ENCODE results near the gene XCR1.
A peak's percentile ranks its signal among the peaks of the same experiment; 100 is the strongest.
"Not testable (repeated sequence)": the region's sequence is repeated elsewhere in the genome, so short reads cannot be mapped to it uniquely, and the experiment has no call there.

The XCR1 gene

DNA sequence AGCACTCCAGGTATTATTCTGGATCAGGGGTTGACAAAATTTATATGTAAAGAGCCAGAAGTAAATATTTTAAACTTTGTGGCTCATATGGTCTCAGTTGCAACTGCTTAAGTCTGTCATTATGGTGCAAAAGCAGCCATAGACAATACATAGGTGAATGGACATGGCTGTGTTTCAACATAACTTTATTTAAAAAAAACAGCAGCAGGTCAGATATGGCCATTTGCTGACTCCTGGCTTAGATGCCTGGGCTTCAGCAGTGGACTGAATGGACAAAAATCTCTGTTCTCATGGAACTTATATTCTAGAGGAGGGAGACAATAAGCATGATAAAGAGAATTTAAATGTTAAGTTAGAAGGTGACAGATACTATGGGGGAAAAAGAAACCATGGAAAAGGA lies 20.0 kb downstream of the XCR1 start:
- no peak for FAIRE-seq
- no peak for DNase-seq (ENCODE audit: insufficient read length, low spot score)

DNA sequence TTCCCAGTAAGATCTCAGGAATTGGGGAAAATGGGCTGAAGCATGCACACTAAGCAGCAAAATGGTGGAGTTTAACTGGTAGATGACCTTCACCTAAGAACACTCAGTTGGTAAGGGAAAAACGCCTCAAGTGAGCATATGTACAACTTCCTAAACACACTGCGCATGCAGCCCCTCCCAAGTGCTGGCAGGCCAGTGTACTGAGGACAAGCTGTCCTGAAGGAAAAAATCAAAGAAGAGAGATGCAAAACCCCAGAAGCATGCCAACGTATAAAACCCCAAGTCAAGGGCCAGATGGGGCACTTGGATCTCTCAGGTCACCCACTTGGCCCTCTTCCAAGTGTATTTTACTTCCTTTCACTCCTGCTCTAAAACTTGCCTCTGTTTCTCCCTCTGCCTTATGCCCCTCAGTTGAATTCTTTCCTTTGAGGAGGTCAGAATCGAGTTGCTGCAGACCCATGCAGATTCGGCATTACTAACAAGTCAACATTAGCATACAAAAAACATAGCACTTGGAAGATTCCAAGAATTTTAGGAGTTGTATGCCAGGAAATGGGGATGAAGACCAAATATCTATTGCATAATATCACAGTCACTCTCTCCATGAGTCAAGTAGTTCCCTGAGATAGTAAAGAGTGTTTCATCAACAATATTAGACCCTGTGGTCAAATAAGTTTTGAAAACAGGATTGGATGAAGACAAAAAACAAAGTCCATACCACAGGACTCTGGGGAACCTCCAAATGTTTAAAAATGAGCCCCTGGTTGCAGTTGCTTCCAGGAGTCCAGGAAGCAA lies 20.8 kb downstream of the XCR1 start:
- FAIRE-seq, result no peak
- no peak for DNase-seq (ENCODE audit: insufficient read length, low spot score)

- not testable (repeated sequence) for FAIRE-seq; DNase-seq (ENCODE audit: insufficient read length, low spot score)
These were observed 23.6 kb downstream of the XCR1 start for GRCh38 chr3:46003706-46004105.

DNA sequence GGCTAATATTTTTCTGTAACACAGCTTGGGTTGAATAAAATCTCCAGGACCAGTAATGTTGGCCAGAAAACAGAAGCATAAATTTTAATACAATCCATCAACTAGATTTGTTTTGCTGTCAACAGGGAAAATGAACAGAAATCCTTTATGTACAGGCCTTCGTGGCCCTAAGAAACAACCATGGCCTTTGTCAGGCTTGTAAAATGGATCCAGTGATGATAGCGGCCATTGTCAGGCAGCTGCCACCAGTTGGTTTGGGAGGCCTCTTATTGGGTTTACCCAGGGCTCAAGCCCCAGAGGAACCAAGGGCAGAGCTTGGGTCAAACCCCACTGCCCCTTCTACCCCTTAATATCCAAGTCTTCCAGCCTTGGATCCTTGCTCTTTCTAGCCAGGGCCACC lies 26.1 kb downstream of the XCR1 start:
- no peak for DNase-seq (ENCODE audit: insufficient read length, low spot score)
- no peak for FAIRE-seq

- DNase-seq (ENCODE audit: insufficient read length, low spot score) (no peak), FAIRE-seq (no peak)
These were observed 29.3 kb downstream of the XCR1 start for GRCh38 chr3:45997942-45998341.

GRCh38 chr3:45997499-45997898 lies 29.8 kb downstream of the XCR1 start:
- FAIRE-seq; DNase-seq (ENCODE audit: insufficient read length, low spot score): not testable (repeated sequence)

DNA sequence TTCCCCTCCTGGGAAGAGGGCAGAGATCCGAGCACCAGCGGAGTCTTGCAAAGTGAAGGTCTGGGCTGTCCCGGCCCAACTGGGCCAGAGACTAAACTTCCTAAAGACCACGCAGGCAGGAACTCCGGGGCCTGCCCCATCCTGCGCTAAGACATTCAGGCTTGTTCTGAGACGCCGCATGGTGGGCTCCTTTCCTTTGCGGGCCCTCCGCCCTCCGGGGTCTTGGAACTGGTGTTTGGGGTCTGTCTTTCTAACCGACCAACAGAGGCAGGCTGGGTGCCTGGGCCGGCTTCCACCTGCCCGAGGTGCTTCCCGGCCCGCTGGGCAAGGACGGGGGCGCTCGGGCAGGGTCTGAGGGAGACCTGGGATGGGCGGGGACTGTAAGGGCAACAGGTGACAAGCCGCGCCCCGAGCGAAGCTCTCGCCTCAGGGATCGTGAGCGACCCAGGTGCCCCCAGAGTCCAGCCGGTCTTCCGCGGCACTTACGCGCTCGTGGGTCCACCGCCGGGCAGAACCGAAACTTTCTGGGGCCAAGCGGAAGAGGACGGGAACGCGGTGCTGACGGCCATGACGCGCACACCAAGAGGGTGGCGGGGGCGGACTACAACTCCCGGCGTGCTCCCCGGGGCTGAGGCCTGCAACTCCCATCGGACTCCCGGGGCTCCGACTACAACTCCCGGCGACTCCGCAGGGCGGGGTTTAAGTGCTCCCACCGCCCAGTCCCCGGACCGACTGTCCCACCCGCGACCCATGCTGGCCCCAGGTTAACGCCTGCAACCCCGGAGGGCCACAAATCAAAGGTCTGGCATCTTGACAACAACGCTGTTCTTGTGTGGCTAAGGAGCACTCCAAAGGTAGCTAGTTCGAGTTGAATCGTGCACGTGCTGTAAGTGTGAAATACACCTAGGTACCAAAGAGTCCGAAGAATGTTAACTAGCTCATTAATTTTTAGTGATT lies 31.8 kb downstream of the XCR1 start, which contains the start of gene FYCO1:
Gene FYCO1 (minus strand): TSS at position 589 of the 957 bp plus-strand sequence. CDS start 10,914 bp downstream, outside the sequence.
- FAIRE-seq (peak; percentile 80), DNase-seq (ENCODE audit: insufficient read length, low spot score) (peak; percentile 92)

- peak; percentile 44 for DNase-seq (ENCODE audit: insufficient read length, low spot score)
- peak; percentile 58 for FAIRE-seq
These were observed 32.7 kb downstream of the XCR1 start for GRCh38 chr3:45994419-45995235.

DNA sequence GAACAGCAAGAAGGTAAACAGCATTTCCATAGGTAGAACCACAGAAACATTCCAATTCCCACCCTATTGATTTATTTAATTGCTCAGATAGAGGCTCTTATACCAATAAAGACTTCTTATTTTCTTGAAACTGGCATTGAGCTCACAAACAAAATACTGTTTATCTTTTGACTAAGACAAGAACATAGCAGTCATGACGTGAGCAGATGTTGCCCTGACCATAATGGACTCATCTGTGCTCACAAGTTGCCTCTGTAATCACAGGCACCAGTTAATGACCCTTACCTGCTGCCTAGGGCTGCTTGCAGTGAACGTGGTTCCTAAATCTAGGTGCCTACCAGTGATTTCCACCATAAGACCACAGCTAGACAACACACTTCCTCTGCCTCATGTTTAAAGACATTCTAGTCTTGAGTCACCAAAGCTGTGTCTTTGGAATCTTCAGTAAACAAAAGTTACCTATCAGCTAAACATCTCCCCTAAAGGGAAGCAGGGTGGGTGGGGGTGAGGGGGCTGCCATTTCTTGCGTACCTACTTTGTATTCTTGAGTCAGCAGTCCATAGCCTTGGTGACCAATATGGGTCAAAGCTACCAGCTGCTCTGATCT lies 33.8 kb downstream of the XCR1 start:
- DNase-seq (ENCODE audit: insufficient read length, low spot score), result no peak
- peak; percentile 26 for FAIRE-seq

DNA sequence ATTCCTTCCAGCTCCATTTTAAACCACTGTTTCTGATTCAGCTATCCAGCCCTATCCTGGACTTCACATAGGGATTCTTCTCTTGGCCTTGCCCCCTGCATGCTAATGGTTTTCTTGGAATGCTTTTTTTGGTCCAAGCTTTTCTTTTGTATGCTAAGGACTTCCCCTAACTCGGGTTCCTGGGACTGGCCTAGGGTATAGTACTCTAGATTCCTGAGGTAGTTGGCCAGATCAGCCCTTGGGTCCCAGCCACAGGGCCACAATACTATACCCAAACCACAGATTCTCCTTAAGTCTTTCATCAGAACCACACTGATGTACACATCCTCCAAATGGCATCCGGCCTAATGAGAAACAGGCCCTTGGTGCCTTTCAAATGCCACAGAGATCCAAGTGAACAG lies 34.5 kb downstream of the XCR1 start:
- FAIRE-seq, result peak; percentile 14

GRCh38 chr3:45992133-45992729 lies 35.1 kb downstream of the XCR1 start:
- FAIRE-seq, result no peak
- DNase-seq (ENCODE audit: insufficient read length, low spot score), result no peak

More for the DNA sequence above, 34.5 kb downstream of the XCR1 start:
- no peak for DNase-seq (ENCODE audit: insufficient read length, low spot score)

DNA sequence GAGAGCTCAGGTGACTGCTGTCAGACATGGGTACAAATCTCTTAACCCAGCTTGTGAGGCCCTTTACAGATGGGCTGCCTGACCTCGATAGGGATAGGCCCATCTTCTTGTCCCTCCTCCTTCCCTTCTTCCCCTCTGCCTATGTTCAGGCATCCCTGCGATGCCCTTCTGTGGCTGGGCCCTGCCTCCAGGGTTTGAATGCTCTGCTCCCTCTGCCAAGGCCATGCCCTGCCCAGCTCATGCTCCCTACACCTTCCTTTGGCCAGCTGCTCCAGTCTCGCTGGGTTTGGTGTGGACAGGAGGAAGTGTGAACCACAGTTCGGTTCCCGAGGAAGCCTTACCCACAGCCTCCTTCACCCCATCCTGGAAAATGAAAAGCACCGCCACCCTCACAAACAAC lies 35.9 kb downstream of the XCR1 start:
- FAIRE-seq (no peak), DNase-seq (ENCODE audit: insufficient read length, low spot score) (no peak)

DNA sequence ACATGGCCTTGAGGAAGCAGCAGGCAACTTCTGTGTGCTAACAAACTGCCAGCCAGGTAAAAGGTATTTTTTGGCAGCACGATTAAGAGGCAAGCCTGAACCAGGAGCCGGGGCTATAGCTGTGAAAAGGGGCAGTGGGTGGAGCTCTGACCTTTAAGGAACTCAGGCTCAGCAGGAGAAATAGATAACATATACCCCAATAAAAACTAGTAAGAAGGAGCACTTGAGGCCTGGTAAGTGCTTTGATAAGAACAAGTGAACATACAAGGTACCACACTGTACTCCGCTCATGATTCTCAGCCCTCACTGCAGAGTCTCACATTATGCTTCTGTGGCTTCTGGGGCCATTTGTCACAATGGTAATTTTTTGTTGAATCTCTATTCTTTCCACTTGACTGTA lies 37.1 kb downstream of the XCR1 start:
- DNase-seq (ENCODE audit: insufficient read length, low spot score) (no peak), FAIRE-seq (peak; percentile 40)

DNA sequence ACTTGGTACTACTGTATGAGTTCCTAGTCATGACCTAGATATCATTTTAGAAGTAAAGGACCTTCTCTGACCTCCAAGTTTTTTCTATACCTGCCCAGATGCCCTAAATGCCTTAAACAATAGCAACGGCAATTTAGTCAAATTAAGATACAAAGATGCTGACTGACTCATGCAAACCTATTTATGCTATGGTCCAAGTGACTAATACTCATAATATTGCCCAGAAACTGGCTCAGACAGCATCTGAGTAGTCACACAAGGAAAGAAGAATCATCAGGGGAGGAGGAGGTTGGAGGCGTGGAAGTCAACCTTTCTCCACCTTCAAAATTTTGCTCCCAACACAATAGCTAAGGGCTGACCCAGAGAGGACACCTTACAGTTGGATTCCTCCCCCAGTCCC lies 38.5 kb downstream of the XCR1 start:
- FAIRE-seq (no peak), DNase-seq (ENCODE audit: insufficient read length, low spot score) (no peak)

- no peak for DNase-seq (ENCODE audit: insufficient read length, low spot score)
These were observed 38.9 kb downstream of the XCR1 start for GRCh38 chr3:45988362-45988761.

GRCh38 chr3:45987368-45988291 lies 39.7 kb downstream of the XCR1 start:
- FAIRE-seq, result no peak

More at GRCh38 chr3:45988362-45988761, 38.9 kb downstream of the XCR1 start:
- FAIRE-seq, result no peak

GRCh38 chr3:45986303-45986982 lies 40.8 kb downstream of the XCR1 start:
- DNase-seq (ENCODE audit: insufficient read length, low spot score), result no peak
- FAIRE-seq, result no peak

More at GRCh38 chr3:45987368-45988291, 39.7 kb downstream of the XCR1 start:
- no peak for DNase-seq (ENCODE audit: insufficient read length, low spot score)

All from GM19239 (cell line).